GM21619 (cell line): Measurements from ENCODE around the gene MOK.

Source experiments
- ATAC-seq: cut with Tn5 transposase; IDR thresholded peaks from one replicate; pipeline ENCODE4 v1.9.1; 2021; ENCODE audit not compliant: unreplicated experiment

The MOK gene

GRCh38 chr14:102226356-102227125 is 78.4 kb downstream of the MOK start:
- no peak for ATAC-seq

GRCh38 chr14:102225936-102226335 is 79.0 kb downstream of the MOK start:
- no peak for ATAC-seq

- ATAC-seq: no peak
Observed at GRCh38 chr14:102225386-102225785, 79.6 kb downstream of the MOK start.

- no peak for ATAC-seq
Observed at GRCh38 chr14:102223682-102224081, 81.3 kb downstream of the MOK start.

- no peak for ATAC-seq
Observed at GRCh38 chr14:102222751-102223150, 82.2 kb downstream of the MOK start.

GRCh38 chr14:102222009-102222575 is 82.9 kb downstream of the MOK start:
- ATAC-seq: no peak

- no peak for ATAC-seq
Observed at GRCh38 chr14:102221026-102221425, 83.9 kb downstream of the MOK start.

- peak; percentile 97 for ATAC-seq
Observed at GRCh38 chr14:102220031-102220430, 84.9 kb downstream of the MOK start.

GRCh38 chr14:102219316-102219715 is 85.6 kb downstream of the MOK start:
- no peak for ATAC-seq

GRCh38 chr14:102218688-102219087 is 86.3 kb downstream of the MOK start:
- no peak for ATAC-seq

GRCh38 chr14:102217987-102218421 is 87.0 kb downstream of the MOK start:
- no peak for ATAC-seq

- ATAC-seq: no peak
Observed at GRCh38 chr14:102217399-102217798, 87.6 kb downstream of the MOK start.

GRCh38 chr14:102215576-102216250 is 89.3 kb downstream of the MOK start:
- no peak for ATAC-seq

GRCh38 chr14:102215071-102215470 is 89.9 kb downstream of the MOK start:
- no peak for ATAC-seq

- no peak for ATAC-seq
Observed at GRCh38 chr14:102213984-102214658, 90.8 kb downstream of the MOK start.

- ATAC-seq: no peak
Observed at GRCh38 chr14:102213470-102213869, 91.5 kb downstream of the MOK start.

GRCh38 chr14:102212845-102213244 is 92.1 kb downstream of the MOK start:
- no peak for ATAC-seq

GRCh38 chr14:102212356-102212755 is 92.6 kb downstream of the MOK start:
- ATAC-seq: no peak

GRCh38 chr14:102211240-102211639 is 93.7 kb downstream of the MOK start:
- no peak for ATAC-seq

GRCh38 chr14:102210421-102211042 is 94.4 kb downstream of the MOK start:
- no peak for ATAC-seq
